PC-3 (cell line): Measurements from ENCODE around the gene WNK4. TPM values are rescaled to one million over a fixed set of nuclear protein-coding genes. Genes with fewer than 3 reads are reported as not detected.

Experiments
- ATAC-seq: fragments of 200-7000 bp; cut with Tn5 transposase; 2 replicates; pipeline ENCODE4 v1.9.1; 2020; ENCODE audit warnings: mild to moderate bottlenecking, moderate library complexity
- BruUV-seq: library from RNA; stranded (reverse); fragments of 400-500 nt; replicated peaks from 2 replicates; lab custom pipeline; 2021; lab: Mats Ljungman, UMichigan
- CTCF ChIA-PET: fragments of 300-600 bp; sonication (Branson Sonifier 250); formaldehyde crosslinking; loops from one replicate; lab custom pipeline; 2022; ENCODE audit warnings: antibody characterized with exemption; lab: Charles Lee
- POLR2A ChIA-PET: fragments of 300-600 bp; sonication (Branson Sonifier 250); formaldehyde crosslinking; loops from one replicate; lab custom pipeline; 2022; ENCODE audit warnings: antibody characterized with exemption; ENCODE audit not compliant: unreplicated experiment; lab: Charles Lee
- DNase-seq: peaks from one replicate; pipeline ENCODE4 v3.0.0-alpha.2; 2015
- H2AFZ ChIP-seq: fragments of 300-600 bp; sonication (generic); 2 replicates; pipeline ENCODE4 v1.6.0; 2016; ENCODE audit warnings: antibody characterized with exemption, low read length
- H3F3A ChIP-seq: fragments of 300-600 bp; sonication (generic); one replicate; pipeline ENCODE4 v1.6.0; 2017; ENCODE audit warnings: antibody characterized with exemption, low read length, control low read depth, mild to moderate bottlenecking; ENCODE audit not compliant: unreplicated experiment
- H3K27ac ChIP-seq: fragments of 300-600 bp; sonication (generic); 2 replicates; pipeline ENCODE4 v1.5.1; 2016; ENCODE audit warnings: mild to moderate bottlenecking, low read length
- H3K27me3 ChIP-seq: fragments of 300-600 bp; sonication (generic); 2 replicates; pipeline ENCODE4 v1.6.1; 2016; ENCODE audit warnings: low read length, mixed read lengths
- H3K36me3 ChIP-seq: fragments of 300-600 bp; sonication (generic); 2 replicates; pipeline ENCODE4 v1.6.1; 2016; ENCODE audit warnings: low read depth, mixed run types, low read length, mixed read lengths
- H3K4me1 ChIP-seq: fragments of 300-600 bp; sonication (generic); 2 replicates; pipeline ENCODE4 v1.5.1; 2016; ENCODE audit warnings: low read length; ENCODE audit not compliant: insufficient read depth
- H3K4me2 ChIP-seq: fragments of 300-600 bp; sonication (generic); 2 replicates; pipeline ENCODE4 v1.6.0; 2016; ENCODE audit warnings: low read length
- H3K4me3 ChIP-seq: fragments of 300-600 bp; sonication (generic); 2 replicates; pipeline ENCODE4 v1.5.1; 2016; ENCODE audit warnings: mild to moderate bottlenecking, low read length, mixed read lengths
- H3K79me2 ChIP-seq: fragments of 300-600 bp; sonication (generic); 2 replicates; pipeline ENCODE4 v1.6.1; 2017; ENCODE audit warnings: low read length, mixed read lengths
- H3K9ac ChIP-seq: fragments of 300-600 bp; sonication (generic); 2 replicates; pipeline ENCODE4 v1.6.0; 2016; ENCODE audit warnings: mild to moderate bottlenecking, low read length
- H3K9me2 ChIP-seq: fragments of 300-600 bp; sonication (generic); replicated peaks from 2 replicates; pipeline ENCODE4 v1.6.1; 2016; ENCODE audit warnings: mixed run types, low read length, mixed read lengths
- H3K9me3 ChIP-seq: fragments of 300-600 bp; sonication (generic); 2 replicates; pipeline ENCODE4 v1.6.1; 2016; ENCODE audit warnings: low read length, mixed read lengths
- H4K20me1 ChIP-seq: fragments of 300-600 bp; sonication (generic); 2 replicates; pipeline ENCODE4 v1.6.1; 2016; ENCODE audit warnings: low read length, mixed read lengths
- CTCF ChIP-seq: fragments of 300-600 bp; sonication (generic); conservative IDR thresholded peaks from 2 replicates; pipeline ENCODE4 v1.5.1; 2017; ENCODE audit warnings: antibody characterized with exemption, low read depth, mild to moderate bottlenecking, low read length
- EZH2 ChIP-seq: fragments of 300-600 bp; sonication (generic); IDR thresholded peaks from one replicate; pipeline ENCODE4 v1.6.1; 2017; ENCODE audit warnings: antibody characterized with exemption, mild to moderate bottlenecking, low read length; ENCODE audit not compliant: unreplicated experiment
- EZH2phosphoT487 ChIP-seq: fragments of 300-600 bp; sonication (generic); IDR thresholded peaks from 2 replicates; pipeline ENCODE4 v1.6.1; 2018; ENCODE audit warnings: mild to moderate bottlenecking, antibody characterized with exemption, low read length, borderline replicate concordance
- intact Hi-C: fragments of 100-400 bp; cut with micrococcal nuclease; formaldehyde crosslinking; loops from 2 replicates; pipeline ENCODE4 v1.9.0; 2023
- total RNA-seq: library from RNA; depleted of rRNA; stranded (reverse); fragments of >200 nt; gene quantifications from 2 replicates; pipeline ENCODE4 v1.2.3, GENCODE V29; 2014

The WNK4 gene
- total RNA-seq, 1 experiment from 2014 or later, result 13.0 TPM

GRCh38 chr17:42844271-42844670, 63.9 kb downstream of the WNK4 start, which contains the start of gene AOC2:
Gene AOC2 (plus strand): TSS chr17:42844580. CDS start chr17:42844627, 47 bp downstream.
- BruUV-seq, result no TSS peak
- no peaks in the 10 kb centered on the region for H3K27me3 ChIP-seq
- no peak within 1 kb of the TSS; the same call in 1 of the 2 replicates for H3K27ac ChIP-seq
- no peaks in the 10 kb centered on the region for H3K9me3 ChIP-seq
- no peaks in the 10 kb centered on the region for H3F3A ChIP-seq
- H3K4me3 ChIP-seq, result no peak within 1 kb of the TSS
- ATAC-seq (no peak), DNase-seq (no peak)
- no peak within 1 kb of the TSS for H2AFZ ChIP-seq
- no peak within 1 kb of the TSS; the same call in 1 of the 2 replicates for H3K4me2 ChIP-seq
- no peak within 1 kb of the TSS for H3K9ac ChIP-seq
- H3K79me2 ChIP-seq, result no peaks in the 10 kb centered on the region
- H3K4me1 ChIP-seq, result peaks cover 8% of the 10 kb centered on the region
- ChIA-PET POLR2A (no interaction called here), CTCF (no interaction called here)
- H4K20me1 ChIP-seq, result no peaks in the 10 kb centered on the region
- no peak for TF ChIP-seq EZH2phosphoT487
- no peak for TF ChIP-seq CTCF
- TF ChIP-seq EZH2, result no peak
- intact Hi-C loops, result no loop called here
- H3K36me3 ChIP-seq, result peaks cover 36% of the 10 kb centered on the region
- H3K9me2 ChIP-seq, result no peaks in the 10 kb centered on the region

DNA sequence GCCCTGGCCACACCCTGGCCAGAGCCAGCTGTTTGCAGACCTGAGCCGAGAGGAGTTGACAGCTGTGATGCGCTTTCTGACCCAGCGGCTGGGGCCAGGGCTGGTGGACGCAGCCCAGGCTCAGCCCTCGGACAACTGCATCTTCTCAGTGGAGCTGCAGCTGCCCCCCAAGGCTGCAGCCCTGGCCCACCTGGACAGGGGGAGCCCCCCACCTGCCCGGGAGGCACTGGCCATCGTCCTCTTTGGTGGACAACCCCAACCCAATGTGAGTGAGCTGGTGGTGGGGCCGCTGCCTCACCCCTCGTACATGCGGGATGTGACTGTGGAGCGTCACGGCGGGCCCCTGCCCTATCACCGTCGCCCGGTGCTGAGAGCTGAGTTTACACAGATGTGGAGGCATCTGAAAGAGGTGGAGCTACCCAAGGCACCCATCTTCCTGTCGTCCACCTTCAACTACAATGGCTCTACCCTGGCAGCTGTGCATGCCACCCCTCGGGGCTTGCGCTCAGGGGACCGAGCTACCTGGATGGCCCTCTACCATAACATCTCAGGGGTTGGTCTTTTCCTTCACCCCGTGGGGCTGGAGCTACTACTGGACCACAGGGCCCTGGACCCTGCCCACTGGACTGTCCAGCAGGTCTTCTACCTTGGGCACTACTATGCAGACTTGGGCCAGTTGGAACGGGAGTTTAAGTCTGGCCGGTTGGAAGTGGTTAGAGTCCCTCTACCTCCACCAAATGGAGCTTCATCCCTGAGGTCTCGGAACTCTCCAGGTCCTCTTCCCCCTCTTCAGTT, 64.5 kb downstream of the WNK4 start:
- Histone ChIP-seq H3K4me3 (no peak overlapping the region), H3K27me3 (no peaks in the 10 kb centered on the region), H3K4me2 (no peak overlapping the region; the same call in 1 of the 2 replicates), H2AFZ (no peak overlapping the region), H3K79me2 (no peaks in the 10 kb centered on the region), H3K9ac (no peak overlapping the region), H4K20me1 (no peaks in the 10 kb centered on the region), H3K27ac (no peak overlapping the region; the same call in 1 of the 2 replicates), H3K9me2 (no peaks in the 10 kb centered on the region), H3K9me3 (no peaks in the 10 kb centered on the region), H3K4me1 (peaks cover 8% of the 10 kb centered on the region), H3K36me3 (peaks cover 36% of the 10 kb centered on the region), H3F3A (no peaks in the 10 kb centered on the region)
- intact Hi-C loops, result loop anchor here (5.0 kb wide), 1 partner anchor 152 kb away; the partner anchor contains the start of gene RPL27
- ATAC-seq (no peak), DNase-seq (no peak)
- TF ChIP-seq EZH2phosphoT487, result no peak
- no peak for TF ChIP-seq CTCF
- TF ChIP-seq EZH2, result no peak
- POLR2A ChIA-PET, result no interaction called here
- no TSS peak for BruUV-seq
- CTCF ChIA-PET, result no interaction called here

DNA sequence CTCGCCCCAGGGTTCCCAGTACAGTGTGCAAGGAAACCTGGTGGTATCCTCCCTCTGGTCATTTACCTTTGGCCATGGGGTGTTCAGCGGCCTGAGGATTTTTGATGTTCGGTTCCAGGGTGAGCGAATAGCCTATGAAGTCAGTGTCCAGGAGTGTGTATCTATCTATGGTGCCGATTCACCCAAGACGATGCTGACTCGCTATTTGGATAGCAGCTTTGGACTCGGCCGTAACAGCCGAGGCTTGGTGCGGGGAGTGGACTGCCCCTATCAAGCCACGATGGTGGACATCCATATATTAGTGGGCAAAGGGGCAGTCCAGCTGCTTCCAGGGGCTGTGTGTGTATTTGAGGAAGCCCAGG, 65.1 kb downstream of the WNK4 start:
- H3K36me3 ChIP-seq, result peaks cover 36% of the 10 kb centered on the region
- H2AFZ ChIP-seq, result no peak overlapping the region
- H3F3A ChIP-seq, result no peaks in the 10 kb centered on the region
- H3K9me3 ChIP-seq, result no peaks in the 10 kb centered on the region
- H3K27me3 ChIP-seq, result no peaks in the 10 kb centered on the region
- CTCF ChIA-PET, result no interaction called here
- POLR2A ChIA-PET, result no interaction called here
- no TSS peak for BruUV-seq
- no peaks in the 10 kb centered on the region for H3K9me2 ChIP-seq
- no peaks in the 10 kb centered on the region for H4K20me1 ChIP-seq
- DNase-seq, result no peak
- TF ChIP-seq EZH2, result no peak
- no peak for TF ChIP-seq EZH2phosphoT487
- no peak for TF ChIP-seq CTCF
- H3K27ac ChIP-seq, result no peak overlapping the region; the same call in 1 of the 2 replicates
- intact Hi-C loops, result loop anchor here (5.0 kb wide), 1 partner anchor 152 kb away; the partner anchor contains the start of gene RPL27
- ATAC-seq, result no peak
- H3K4me1 ChIP-seq, result peaks cover 8% of the 10 kb centered on the region
- H3K79me2 ChIP-seq, result no peaks in the 10 kb centered on the region
- no peak overlapping the region for H3K4me3 ChIP-seq
- H3K4me2 ChIP-seq, result no peak overlapping the region; the same call in 1 of the 2 replicates
- H3K9ac ChIP-seq, result no peak overlapping the region
